HepG2 (cell line): ENCODE results near the gene SLC25A17. TPM values are rescaled to one million over a fixed set of nuclear protein-coding genes. Genes with fewer than 3 reads are reported as not detected.

Experiments used
- DPF2 ChIP-seq: sonication (generic); formaldehyde crosslinking; IDR thresholded peaks from 2 replicates; pipeline ENCODE4 v1.4.0; 2020; ENCODE audit warnings: mild to moderate bottlenecking, low read depth, missing genetic modification reagents, borderline replicate concordance
- EZH2 ChIP-seq: conservative IDR thresholded peaks from 2 replicates; pipeline ENCODE4 v1.6.1; 2012; ENCODE audit warnings: mild to moderate bottlenecking, low read depth, low read length, moderate library complexity
- JUND ChIP-seq: sonication (generic); formaldehyde crosslinking; IDR thresholded peaks from 2 replicates; pipeline ENCODE4 v1.8.0; 2022; ENCODE audit warnings: mild to moderate bottlenecking, missing genetic modification reagents
- MAZ ChIP-seq, 2 experiments: sonication (generic) in 1 of 2; formaldehyde crosslinking in 1 of 2; IDR thresholded peaks; 2 replicates each; pipeline versions ENCODE4 v1.5.0 to v1.6.1; 2012 to 2020; ENCODE audit warnings: low read depth in 2 of 2, mild to moderate bottlenecking in 2 of 2, borderline replicate concordance in 1 of 2, improper control_type of control experiment in 1 of 2, low read length in 1 of 2, missing genetic modification reagents in 1 of 2, moderate library complexity in 1 of 2
- MEF2D ChIP-seq: sonication (generic); formaldehyde crosslinking; IDR thresholded peaks from 2 replicates; pipeline ENCODE4 v1.5.1; 2020; ENCODE audit warnings: mild to moderate bottlenecking, missing genetic modification reagents
- MYC ChIP-seq: sonication (generic); formaldehyde crosslinking; IDR thresholded peaks from 2 replicates; pipeline ENCODE4 v1.9.0; 2021; ENCODE audit warnings: missing genetic modification reagents, borderline replicate concordance
- NFKB2 ChIP-seq: sonication (generic); formaldehyde crosslinking; IDR thresholded peaks from 2 replicates; pipeline ENCODE4 v1.4.0; 2020; ENCODE audit warnings: missing genetic modification reagents, borderline replicate concordance
- NFYC ChIP-seq: IDR thresholded peaks from 2 replicates; pipeline ENCODE4 v1.6.1; 2016; ENCODE audit warnings: missing genetic modification reagents, missing compliant biosample characterization
- PHB2 ChIP-seq: fragments of 450-650 bp; IDR thresholded peaks from 2 replicates; pipeline ENCODE4 v1.6.1; 2018; ENCODE audit not compliant: partially characterized antibody
- PRPF4 ChIP-seq: fragments of 200-400 bp; formaldehyde crosslinking; IDR thresholded peaks from 2 replicates; pipeline ENCODE4 v1.6.1; 2016; ENCODE audit warnings: low read length, low read depth; ENCODE audit not compliant: poor library complexity, severe bottlenecking
- ZNF589 ChIP-seq: sonication (generic); formaldehyde crosslinking; conservative IDR thresholded peaks from 2 replicates; pipeline ENCODE4 v1.8.0; 2022; ENCODE audit warnings: mild to moderate bottlenecking, moderate library complexity, missing genetic modification reagents
- ZNF607 ChIP-seq: sonication (generic); formaldehyde crosslinking; IDR thresholded peaks from 2 replicates; pipeline ENCODE4 v1.5.1; 2020; ENCODE audit warnings: missing genetic modification reagents, mild to moderate bottlenecking, borderline replicate concordance
- ZNF614 ChIP-seq: IDR thresholded peaks from 2 replicates; pipeline ENCODE4 v1.6.1; 2018; ENCODE audit warnings: missing biosample characterization, missing genetic modification reagents, inconsistent platforms, borderline replicate concordance
- polyA plus RNA-seq, 8 experiments: library from polyadenylated mRNA; depleted of rRNA in 3 of 8; stranded (reverse) in 7 of 8; unstranded in 1 of 8; fragments of >200 nt; fragmentation: Illumina TruSeq in 4 of 8; extraction: Trizol in 4 of 8; gene quantifications; 2 replicates each; pipeline versions ENCODE4 v1.2.1 to v1.2.3, GENCODE V29; 2011 to 2016; ENCODE audit warnings: low read depth in 4 of 8, missing spikeins in 1 of 8, mixed read lengths in 1 of 8; ENCODE audit not compliant: insufficient read depth in 1 of 8
- total RNA-seq, 5 experiments: library from RNA; depleted of rRNA; stranded (reverse); fragments of >200 nt; fragmentation: Illumina TruSeq; extraction: Trizol; gene quantifications; 2 replicates each; pipeline ENCODE4 v1.2.3, GENCODE V29; 2016; ENCODE audit warnings: low read depth in 1 of 5
- TF ChIP-seq, protein P1 (sequence below): sonication (generic); formaldehyde crosslinking; IDR thresholded peaks from 2 replicates; pipeline ENCODE4 v1.5.0; 2020; ENCODE audit warnings: mild to moderate bottlenecking, missing genetic modification reagents, borderline replicate concordance
- TF ChIP-seq, protein P2 (sequence below): sonication (generic); formaldehyde crosslinking; IDR thresholded peaks from 2 replicates; pipeline ENCODE4 v1.5.0; 2020; ENCODE audit warnings: mild to moderate bottlenecking, low read depth, missing genetic modification reagents, borderline replicate concordance
- TF ChIP-seq, protein P3 (sequence below): sonication (generic); formaldehyde crosslinking; IDR thresholded peaks from 2 replicates; pipeline ENCODE4 v1.5.1; 2020; ENCODE audit warnings: missing genetic modification reagents, mild to moderate bottlenecking, borderline replicate concordance
- TF ChIP-seq, protein P4 (sequence below): sonication (generic); formaldehyde crosslinking; IDR thresholded peaks from 2 replicates; pipeline ENCODE4 v1.8.0; 2023; ENCODE audit warnings: mild to moderate bottlenecking, missing genetic modification reagents
- TF ChIP-seq, protein P5 (sequence below): sonication (generic); formaldehyde crosslinking; IDR thresholded peaks from 2 replicates; pipeline ENCODE4 v1.8.0; 2022; ENCODE audit warnings: missing genetic modification reagents, mild to moderate bottlenecking, borderline replicate concordance

Gene SLC25A17
- total and polyA plus RNA-seq, 2 of the 13 experiments (the other 11 are each of a cell fraction or from before 2014, with no cell fraction given), result 15.7 to 27.9 TPM

DNA sequence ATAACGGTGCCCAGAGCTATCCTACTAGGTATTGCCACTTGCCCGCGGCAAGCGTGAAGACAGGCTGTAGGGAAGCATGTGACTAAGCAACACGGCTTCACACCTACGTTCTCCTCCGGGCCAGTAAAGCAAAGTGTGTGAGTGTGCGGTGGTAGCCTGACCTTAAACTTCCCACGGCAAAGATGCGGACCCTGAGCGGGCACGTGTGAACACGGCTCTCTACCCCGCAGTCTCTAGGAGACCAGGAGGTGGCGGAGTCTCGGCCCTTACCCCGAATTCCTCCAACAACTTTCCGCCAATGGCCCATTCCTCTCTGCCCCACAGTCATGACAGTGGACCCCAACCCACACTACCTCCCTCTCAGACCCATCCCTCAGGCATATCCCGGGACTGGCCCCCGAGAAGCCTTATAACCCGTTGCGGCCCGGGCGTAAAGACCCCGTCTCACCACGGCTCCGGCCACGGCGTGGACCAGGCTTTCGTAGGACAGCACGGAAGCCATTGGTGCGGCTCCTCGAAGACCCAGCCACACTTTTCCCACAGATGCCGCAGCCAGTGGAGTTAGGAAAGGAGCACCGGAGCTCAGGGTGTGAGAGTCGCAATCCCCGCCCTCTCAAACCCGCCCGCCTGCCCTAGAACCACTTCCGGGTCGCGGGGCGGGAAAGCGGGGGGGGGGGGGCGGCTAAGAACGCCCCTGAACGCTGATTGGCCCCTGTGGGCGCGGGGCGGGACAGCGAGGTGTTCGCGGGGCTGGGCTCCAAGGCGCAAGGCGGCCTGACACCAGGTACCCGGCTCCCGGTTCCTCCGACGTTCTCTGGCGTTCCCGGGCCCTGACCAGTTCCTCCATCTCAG lies at the start of gene SLC25A17 (continued):
- TF ChIP-seq PHB2 (no peak), JUND (CRISPR knock-in tag) (no peak), DPF2 (CRISPR knock-in tag) (no peak), NFYC (CRISPR knock-in tag) (peak; percentile 82), ZNF589 (CRISPR knock-in tag) (no peak), MEF2D (CRISPR knock-in tag) (no peak), MYC (peak; percentile 83; the same call in 1 of the 2 replicates), ZNF607 (CRISPR knock-in tag) (no peak), ZNF614 (no peak), EZH2 (no peak), MAZ (IDR thresholded peaks at IDR 0.05; ENCODE audit: borderline replicate concordance, low read depth, low read length) (peak; percentile 73; the same call in 1 of the 2 replicates), MAZ (CRISPR knock-in tag; IDR thresholded peaks at IDR 0.05; ENCODE audit: low read depth) (peak; percentile 80; the same call in 1 of the 2 replicates), NFKB2 (CRISPR knock-in tag) (peak; percentile 19; the same call in 1 of the 2 replicates), PRPF4 (no peak)
- TF ChIP-seq, protein P1, sequence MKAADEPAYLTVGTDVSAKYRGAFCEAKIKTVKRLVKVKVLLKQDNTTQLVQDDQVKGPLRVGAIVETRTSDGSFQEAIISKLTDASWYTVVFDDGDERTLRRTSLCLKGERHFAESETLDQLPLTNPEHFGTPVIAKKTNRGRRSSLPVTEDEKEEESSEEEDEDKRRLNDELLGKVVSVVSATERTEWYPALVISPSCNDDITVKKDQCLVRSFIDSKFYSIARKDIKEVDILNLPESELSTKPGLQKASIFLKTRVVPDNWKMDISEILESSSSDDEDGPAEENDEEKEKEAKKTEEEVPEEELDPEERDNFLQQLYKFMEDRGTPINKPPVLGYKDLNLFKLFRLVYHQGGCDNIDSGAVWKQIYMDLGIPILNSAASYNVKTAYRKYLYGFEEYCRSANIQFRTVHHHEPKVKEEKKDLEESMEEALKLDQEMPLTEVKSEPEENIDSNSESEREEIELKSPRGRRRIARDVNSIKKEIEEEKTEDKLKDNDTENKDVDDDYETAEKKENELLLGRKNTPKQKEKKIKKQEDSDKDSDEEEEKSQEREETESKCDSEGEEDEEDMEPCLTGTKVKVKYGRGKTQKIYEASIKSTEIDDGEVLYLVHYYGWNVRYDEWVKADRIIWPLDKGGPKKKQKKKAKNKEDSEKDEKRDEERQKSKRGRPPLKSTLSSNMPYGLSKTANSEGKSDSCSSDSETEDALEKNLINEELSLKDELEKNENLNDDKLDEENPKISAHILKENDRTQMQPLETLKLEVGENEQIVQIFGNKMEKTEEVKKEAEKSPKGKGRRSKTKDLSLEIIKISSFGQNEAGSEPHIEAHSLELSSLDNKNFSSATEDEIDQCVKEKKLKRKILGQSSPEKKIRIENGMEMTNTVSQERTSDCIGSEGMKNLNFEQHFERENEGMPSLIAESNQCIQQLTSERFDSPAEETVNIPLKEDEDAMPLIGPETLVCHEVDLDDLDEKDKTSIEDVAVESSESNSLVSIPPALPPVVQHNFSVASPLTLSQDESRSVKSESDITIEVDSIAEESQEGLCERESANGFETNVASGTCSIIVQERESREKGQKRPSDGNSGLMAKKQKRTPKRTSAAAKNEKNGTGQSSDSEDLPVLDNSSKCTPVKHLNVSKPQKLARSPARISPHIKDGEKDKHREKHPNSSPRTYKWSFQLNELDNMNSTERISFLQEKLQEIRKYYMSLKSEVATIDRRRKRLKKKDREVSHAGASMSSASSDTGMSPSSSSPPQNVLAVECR (CRISPR knock-in tag), result peak; percentile 90
- TF ChIP-seq, protein P2, sequence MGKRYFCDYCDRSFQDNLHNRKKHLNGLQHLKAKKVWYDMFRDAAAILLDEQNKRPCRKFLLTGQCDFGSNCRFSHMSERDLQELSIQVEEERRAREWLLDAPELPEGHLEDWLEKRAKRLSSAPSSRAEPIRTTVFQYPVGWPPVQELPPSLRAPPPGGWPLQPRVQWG, result no peak
- TF ChIP-seq, protein P3, sequence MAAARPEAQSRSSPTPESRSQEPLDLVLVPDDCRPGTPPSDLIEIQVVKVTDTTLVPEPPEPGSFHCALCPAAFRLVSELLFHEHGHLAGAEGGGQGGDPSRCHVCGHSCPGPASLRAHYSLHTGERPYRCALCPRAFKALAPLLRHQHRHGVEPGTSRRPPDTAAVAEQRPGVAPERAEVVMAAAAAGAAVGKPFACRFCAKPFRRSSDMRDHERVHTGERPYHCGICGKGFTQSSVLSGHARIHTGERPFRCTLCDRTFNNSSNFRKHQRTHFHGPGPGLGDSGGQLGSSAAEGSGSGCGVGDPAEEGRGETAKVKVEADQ (CRISPR knock-in tag), result 0 out of 2 replicates have a peak, but pooled peaks have one; percentile 70
- TF ChIP-seq, protein P4, sequence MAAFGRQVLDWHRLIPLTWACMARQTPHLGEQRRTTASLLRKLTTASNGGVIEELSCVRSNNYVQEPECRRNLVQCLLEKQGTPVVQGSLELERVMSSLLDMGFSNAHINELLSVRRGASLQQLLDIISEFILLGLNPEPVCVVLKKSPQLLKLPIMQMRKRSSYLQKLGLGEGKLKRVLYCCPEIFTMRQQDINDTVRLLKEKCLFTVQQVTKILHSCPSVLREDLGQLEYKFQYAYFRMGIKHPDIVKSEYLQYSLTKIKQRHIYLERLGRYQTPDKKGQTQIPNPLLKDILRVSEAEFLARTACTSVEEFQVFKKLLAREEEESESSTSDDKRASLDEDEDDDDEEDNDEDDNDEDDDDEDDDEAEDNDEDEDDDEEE (CRISPR knock-in tag), result peak; percentile 74; the same call in 1 of the 2 replicates
- TF ChIP-seq, protein P5, sequence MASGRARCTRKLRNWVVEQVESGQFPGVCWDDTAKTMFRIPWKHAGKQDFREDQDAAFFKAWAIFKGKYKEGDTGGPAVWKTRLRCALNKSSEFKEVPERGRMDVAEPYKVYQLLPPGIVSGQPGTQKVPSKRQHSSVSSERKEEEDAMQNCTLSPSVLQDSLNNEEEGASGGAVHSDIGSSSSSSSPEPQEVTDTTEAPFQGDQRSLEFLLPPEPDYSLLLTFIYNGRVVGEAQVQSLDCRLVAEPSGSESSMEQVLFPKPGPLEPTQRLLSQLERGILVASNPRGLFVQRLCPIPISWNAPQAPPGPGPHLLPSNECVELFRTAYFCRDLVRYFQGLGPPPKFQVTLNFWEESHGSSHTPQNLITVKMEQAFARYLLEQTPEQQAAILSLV (CRISPR knock-in tag), result no peak
